Left lung (tissue), 10 donors: ENCODE data around the gene DLX2. TPM values are rescaled to one million over a fixed set of nuclear protein-coding genes. Genes with fewer than 3 reads are reported as not detected.

ENCODE experiments used
- ATAC-seq: fragments of 200-7000 bp; cut with Tn5 transposase; one replicate; pipeline ENCODE4 v1.9.1; 2020; ENCODE audit warnings: moderate library complexity
- DNase-seq, 4 donors: peaks; one replicate each; pipeline ENCODE4 v3.0.0-alpha.2; 2013 to 2020
- H3K27ac ChIP-seq, 2 donors: fragments of 200-600 bp; sonication (generic) in 1 of 2; one replicate each; pipeline versions ENCODE4 v1.5.0 to v1.8.0; 2020 to 2021
- H3K27me3 ChIP-seq, 2 donors: fragments of 200-600 bp; sonication (generic) in 1 of 2; one replicate each; pipeline versions ENCODE4 v1.5.0 to v1.8.0; 2020 to 2021
- H3K36me3 ChIP-seq, 2 donors: fragments of 200-600 bp; sonication (generic) in 1 of 2; one replicate each; pipeline versions ENCODE4 v1.5.0 to v1.8.0; 2020 to 2021
- H3K4me1 ChIP-seq, 2 donors: fragments of 200-600 bp; one replicate each; pipeline ENCODE4 v1.8.0; 2021
- H3K4me3 ChIP-seq, 2 donors: fragments of 200-600 bp; sonication (generic) in 1 of 2; one replicate each; pipeline versions ENCODE4 v1.5.0 to v1.8.0; 2020 to 2021; ENCODE audit warnings: mild to moderate bottlenecking in 1 of 2
- H3K9me3 ChIP-seq, 2 donors: fragments of 200-600 bp; sonication (generic) in 1 of 2; one replicate each; pipeline versions ENCODE4 v1.5.0 to v1.8.0; 2020 to 2021
- intact Hi-C, 2 donors: fragments of 100-400 bp; cut with DNase I; formaldehyde crosslinking; loops; one replicate each; pipeline versions ENCODE4 v1.11.2 to v1.14.2; 2022
- polyA plus RNA-seq, 6 donors: library from polyadenylated mRNA; unstranded; fragments of 120-200 nt; gene quantifications; one replicate each; pipeline ENCODE4 v1.2.1, GENCODE V29; 2013; ENCODE audit not compliant: insufficient read length in 6 of 6
- total RNA-seq, 2 donors: library from RNA; stranded (reverse); fragmentation: NEBNext Ultra II Directional; extraction: Animal tissue kit (Norgen Biotek cat#: 25700); gene quantifications; one replicate each; pipeline ENCODE4 v1.2.1, GENCODE V29; 2021
- TF ChIP-seq, protein P1 (sequence below), 2 donors: fragments of 200-600 bp; sonication (generic) in 1 of 2; IDR thresholded peaks; one replicate each; pipeline versions ENCODE4 v1.5.0 to v1.8.0; 2021; ENCODE audit warnings: antibody characterized with exemption in 2 of 2
- donor health status: DM: no; HTN: yes; CAD: no.
- donor health status: DM: no; HTN: no; CAD: no.

Gene DLX2
- total and polyA plus RNA-seq, 8 donors = not detected

DNA sequence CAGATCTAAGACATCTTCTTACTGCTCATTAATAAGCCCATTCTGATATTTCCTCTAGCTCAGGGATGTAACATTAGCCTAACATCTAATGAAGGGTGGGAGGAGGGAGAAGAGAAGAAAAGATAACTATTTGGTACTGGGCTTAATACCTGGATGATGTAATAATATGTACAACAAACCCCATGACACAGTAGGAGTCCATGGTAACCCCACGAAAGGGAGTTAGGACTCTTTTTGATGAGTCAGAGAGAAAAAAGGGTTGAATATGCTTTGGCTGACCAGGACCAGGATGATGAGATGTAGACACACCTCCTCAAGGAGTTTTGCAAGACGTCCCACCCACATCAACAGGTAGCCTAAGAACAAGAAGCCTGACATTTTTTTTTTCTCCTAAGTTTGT lies 34.4 kb upstream of the DLX2 start:
- no peak overlapping the region for H3K4me3 ChIP-seq
- H3K4me1 ChIP-seq = no peaks in the 10 kb centered on the region
- TF ChIP-seq, protein P1, sequence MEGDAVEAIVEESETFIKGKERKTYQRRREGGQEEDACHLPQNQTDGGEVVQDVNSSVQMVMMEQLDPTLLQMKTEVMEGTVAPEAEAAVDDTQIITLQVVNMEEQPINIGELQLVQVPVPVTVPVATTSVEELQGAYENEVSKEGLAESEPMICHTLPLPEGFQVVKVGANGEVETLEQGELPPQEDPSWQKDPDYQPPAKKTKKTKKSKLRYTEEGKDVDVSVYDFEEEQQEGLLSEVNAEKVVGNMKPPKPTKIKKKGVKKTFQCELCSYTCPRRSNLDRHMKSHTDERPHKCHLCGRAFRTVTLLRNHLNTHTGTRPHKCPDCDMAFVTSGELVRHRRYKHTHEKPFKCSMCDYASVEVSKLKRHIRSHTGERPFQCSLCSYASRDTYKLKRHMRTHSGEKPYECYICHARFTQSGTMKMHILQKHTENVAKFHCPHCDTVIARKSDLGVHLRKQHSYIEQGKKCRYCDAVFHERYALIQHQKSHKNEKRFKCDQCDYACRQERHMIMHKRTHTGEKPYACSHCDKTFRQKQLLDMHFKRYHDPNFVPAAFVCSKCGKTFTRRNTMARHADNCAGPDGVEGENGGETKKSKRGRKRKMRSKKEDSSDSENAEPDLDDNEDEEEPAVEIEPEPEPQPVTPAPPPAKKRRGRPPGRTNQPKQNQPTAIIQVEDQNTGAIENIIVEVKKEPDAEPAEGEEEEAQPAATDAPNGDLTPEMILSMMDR (IDR thresholded peaks at IDR 0.05) = no peak
- intact Hi-C loops = no loop called here
- H3K36me3 ChIP-seq = no peaks in the 10 kb centered on the region
- H3K27me3 ChIP-seq = peaks cover 0 to 6% of the 10 kb centered on the region in 2 donors
- DNase-seq (no peak), ATAC-seq (no peak)
- H3K9me3 ChIP-seq = no peaks in the 10 kb centered on the region
- H3K27ac ChIP-seq = no peak overlapping the region

DNA sequence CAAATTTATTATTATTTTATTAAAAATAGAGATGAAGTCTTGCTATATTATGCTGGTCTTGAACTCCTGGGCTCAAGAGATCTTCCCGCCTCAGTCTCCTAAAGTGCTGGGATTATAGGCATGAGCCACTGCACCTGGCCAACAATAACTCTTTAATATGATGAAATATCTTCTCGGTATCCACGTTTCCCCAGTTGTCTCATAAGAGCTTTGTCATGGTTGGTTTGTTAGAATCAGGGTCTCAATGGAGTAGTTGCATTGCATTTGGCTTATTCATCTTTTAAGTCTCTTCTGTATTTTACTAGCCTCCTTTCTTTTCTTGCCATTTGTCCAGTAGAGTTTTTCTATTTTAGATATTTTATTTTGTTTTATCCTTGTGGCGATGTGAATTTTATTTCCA lies 32.7 kb upstream of the DLX2 start:
- DNase-seq (no peak), ATAC-seq (no peak)
- Histone ChIP-seq H3K27me3 (peaks cover 0 to 6% of the 10 kb centered on the region in 2 donors), H3K9me3 (no peaks in the 10 kb centered on the region), H3K36me3 (no peaks in the 10 kb centered on the region), H3K4me3 (no peak overlapping the region), H3K4me1 (no peaks in the 10 kb centered on the region), H3K27ac (no peak overlapping the region)
- TF ChIP-seq, protein P1 (IDR thresholded peaks at IDR 0.05) = no peak
- intact Hi-C loops = no loop called here

DNA sequence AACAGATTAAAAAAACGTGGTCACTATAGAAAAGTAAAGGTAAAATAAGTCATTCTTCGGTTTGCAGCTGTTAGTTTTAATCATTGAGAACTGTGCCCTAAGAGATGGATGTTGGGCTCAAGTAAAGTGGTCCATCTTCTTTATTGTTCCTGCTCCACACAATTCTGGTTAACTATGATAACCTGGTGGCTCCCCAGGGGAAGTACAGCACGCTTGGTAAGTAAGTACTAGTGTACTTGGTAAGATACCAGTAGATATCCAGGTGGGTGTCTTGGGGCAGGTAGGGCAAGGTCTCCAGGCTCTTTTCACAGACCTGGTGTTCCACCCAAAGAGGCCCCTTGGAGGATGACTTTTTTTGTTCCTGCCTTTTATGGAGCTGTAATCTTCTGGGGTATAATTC lies 31.6 kb upstream of the DLX2 start:
- H3K27ac ChIP-seq = no peak overlapping the region
- no peak overlapping the region for H3K4me3 ChIP-seq
- TF ChIP-seq, protein P1 (IDR thresholded peaks at IDR 0.05) = no peak
- H3K27me3 ChIP-seq = peaks cover 0 to 6% of the 10 kb centered on the region in 2 donors
- H3K4me1 ChIP-seq = no peaks in the 10 kb centered on the region
- H3K9me3 ChIP-seq = no peaks in the 10 kb centered on the region
- DNase-seq = no peak
- ATAC-seq = no peak
- intact Hi-C loops = no loop called here
- no peaks in the 10 kb centered on the region for H3K36me3 ChIP-seq

DNA sequence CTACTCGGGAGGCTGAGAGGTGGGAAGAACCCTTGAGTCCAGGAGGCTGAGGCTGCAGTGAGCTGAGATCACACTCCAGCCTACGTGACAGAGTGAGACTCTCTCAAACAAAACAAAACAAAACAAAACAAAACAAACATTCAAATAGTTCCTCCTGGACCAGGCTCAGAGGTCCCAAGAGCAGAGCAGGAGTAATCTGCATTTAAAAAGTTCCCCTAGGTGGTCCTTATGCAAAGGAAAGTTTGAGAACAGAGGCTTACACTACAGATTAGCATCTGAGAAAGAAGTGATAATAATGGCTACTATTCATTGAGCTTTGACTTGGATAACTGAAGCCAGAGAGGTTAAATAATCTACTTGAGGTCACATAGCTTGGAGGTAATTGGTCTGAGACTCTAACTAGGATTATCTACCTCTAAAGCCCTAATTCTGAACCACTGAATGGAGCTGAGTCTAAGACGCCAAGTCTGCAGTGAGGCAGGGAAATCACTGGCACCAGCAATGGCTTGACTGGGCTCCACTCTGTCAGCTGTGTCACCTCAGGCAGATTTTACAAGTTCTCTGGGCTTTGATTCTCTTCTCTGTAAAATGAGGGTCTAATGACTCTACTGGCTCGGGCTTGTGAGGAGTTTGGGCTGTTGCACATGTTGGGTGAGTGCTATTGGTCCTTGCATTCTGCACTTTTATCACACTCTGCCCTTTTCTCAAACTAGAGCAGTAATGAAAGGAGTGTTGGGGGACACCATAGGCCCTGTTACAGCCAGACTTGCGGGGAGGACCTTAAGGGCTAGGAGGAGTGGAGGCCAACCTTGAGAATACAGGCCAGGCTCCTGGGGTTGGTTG lies 29.2 kb upstream of the DLX2 start:
- TF ChIP-seq, protein P1 (IDR thresholded peaks at IDR 0.05) = no peak
- ATAC-seq (no peak), DNase-seq (no peak)
- intact Hi-C loops = no loop called here
- Histone ChIP-seq H3K4me1 (no peaks in the 10 kb centered on the region), H3K9me3 (no peaks in the 10 kb centered on the region), H3K36me3 (no peaks in the 10 kb centered on the region), H3K4me3 (no peak overlapping the region), H3K27me3 (peaks cover 0 to 8% of the 10 kb centered on the region in 2 donors), H3K27ac (no peak overlapping the region)

DNA sequence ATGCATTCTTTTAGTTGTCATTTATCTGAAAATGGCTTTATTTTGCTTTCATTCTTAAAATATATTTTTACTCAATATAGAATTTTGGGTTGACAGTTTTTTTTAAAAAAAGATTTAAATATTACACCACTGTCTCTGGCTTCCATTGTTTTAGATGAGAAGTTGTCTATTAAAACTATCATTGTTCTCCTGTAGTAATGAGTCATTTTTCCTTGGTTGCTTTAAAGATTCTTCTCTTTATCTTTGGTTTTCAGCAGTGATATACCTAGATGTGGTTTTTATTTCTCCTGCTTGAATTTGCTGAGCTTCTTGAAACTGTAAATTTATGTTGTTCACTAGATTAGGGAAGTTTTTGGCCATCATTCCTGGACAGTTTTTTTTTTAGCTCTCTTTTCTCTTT lies 26.7 kb upstream of the DLX2 start:
- ATAC-seq (no peak), DNase-seq (no peak)
- Histone ChIP-seq H3K4me3 (no peak overlapping the region), H3K27ac (no peak overlapping the region), H3K27me3 (peaks cover 0 to 3% of the 10 kb centered on the region in 2 donors), H3K36me3 (no peaks in the 10 kb centered on the region), H3K4me1 (no peaks in the 10 kb centered on the region), H3K9me3 (no peaks in the 10 kb centered on the region)
- TF ChIP-seq, protein P1 (IDR thresholded peaks at IDR 0.05) = no peak
- intact Hi-C loops = no loop called here
